ENCODE results near the gene ARFGAP2. TPM values are rescaled to one million over a fixed set of nuclear protein-coding genes. Genes with fewer than 3 reads are reported as not detected.

ARFGAP2 gene
- total and polyA plus RNA-seq, 2 of the 8 experiments (the other 6 are each of a cell fraction or from before 2014, with no cell fraction given): 50.2 to 64.0 TPM

- no peak for TF ChIP-seq SRF (IDR thresholded peaks at IDR 0.05; ENCODE audit: low read depth, low read length)
Measured at GRCh38 chr11:47178316-47178715, 1.6 kb upstream of the ARFGAP2 start (continued).
